Activated B cell treated with CpG ODN at 0.5 μM for 24 hours (primary cell): Measurements from ENCODE around the gene NOTUM. TPM values are rescaled to one million over a fixed set of nuclear protein-coding genes. Genes with fewer than 3 reads are reported as not detected.

Source experiments
- ATAC-seq: fragments of 200-7000 bp; cut with Tn5 transposase; one replicate; pipeline ENCODE4 v1.10.0; 2021; ENCODE audit warnings: low read depth, mild to moderate bottlenecking, moderate library complexity
- CTCF ChIA-PET: fragments of 350-600 bp; sonication (Branson Sonifier 250); formaldehyde crosslinking; loops from one replicate; lab custom pipeline; 2021; ENCODE audit warnings: antibody characterized with exemption; lab: Charles Lee
- POLR2A ChIA-PET: fragments of 350-600 bp; sonication (Branson Sonifier 250); formaldehyde crosslinking; loops from one replicate; lab custom pipeline; 2021; ENCODE audit warnings: antibody characterized with exemption; lab: Charles Lee
- DNase-seq: peaks from one replicate; pipeline ENCODE4 v3.0.0; 2022
- H3K27ac Mint-ChIP-seq: one replicate; pipeline ENCODE4 v1.8.0; 2020; ENCODE audit warnings: mixed read lengths
- H3K27me3 Mint-ChIP-seq: one replicate; pipeline ENCODE4 v1.8.0; 2021; ENCODE audit warnings: mixed read lengths
- H3K36me3 Mint-ChIP-seq: one replicate; pipeline ENCODE4 v1.8.0; 2021; ENCODE audit warnings: low read depth, mixed read lengths
- H3K4me1 Mint-ChIP-seq: one replicate; pipeline ENCODE4 v1.8.0; 2021; ENCODE audit warnings: mixed read lengths
- H3K4me3 Mint-ChIP-seq: one replicate; pipeline ENCODE4 v1.8.0; 2020; ENCODE audit warnings: mild to moderate bottlenecking, mixed read lengths
- H3K9me3 Mint-ChIP-seq: one replicate; pipeline ENCODE4 v1.8.0; 2020; ENCODE audit warnings: mixed read lengths
- intact Hi-C: fragments of 100-400 bp; cut with micrococcal nuclease; formaldehyde crosslinking; loops from one replicate; pipeline ENCODE4 v1.15.1; 2024
- total RNA-seq: library from RNA; stranded (reverse); gene quantifications from 2 replicates; pipeline ENCODE4 v1.2.3, GENCODE V29; 2022
- TF ChIP-seq, protein P1 (sequence below): fragments of 200-600 bp; IDR thresholded peaks from one replicate; pipeline ENCODE4 v1.8.0; 2022; ENCODE audit warnings: antibody characterized with exemption, mild to moderate bottlenecking

NOTUM gene
- total RNA-seq, 1 donor from 2014 or later = not detected

DNA sequence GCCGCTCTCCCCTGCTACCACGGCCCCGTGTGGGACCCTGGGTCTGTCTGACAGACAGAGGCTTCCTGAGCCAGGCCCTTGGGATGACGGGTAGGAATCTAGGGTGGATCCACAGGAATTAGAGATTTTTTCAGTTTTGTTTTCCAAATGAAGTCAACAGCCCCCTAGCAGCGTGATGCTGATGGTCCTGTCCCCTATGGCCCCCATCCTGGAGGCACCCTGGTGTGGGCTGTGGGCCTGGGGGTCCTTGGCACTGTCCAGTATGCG lies 46.2 kb upstream of the NOTUM start:
- no peaks in the 10 kb centered on the region for H3K4me1 Mint-ChIP-seq

DNA sequence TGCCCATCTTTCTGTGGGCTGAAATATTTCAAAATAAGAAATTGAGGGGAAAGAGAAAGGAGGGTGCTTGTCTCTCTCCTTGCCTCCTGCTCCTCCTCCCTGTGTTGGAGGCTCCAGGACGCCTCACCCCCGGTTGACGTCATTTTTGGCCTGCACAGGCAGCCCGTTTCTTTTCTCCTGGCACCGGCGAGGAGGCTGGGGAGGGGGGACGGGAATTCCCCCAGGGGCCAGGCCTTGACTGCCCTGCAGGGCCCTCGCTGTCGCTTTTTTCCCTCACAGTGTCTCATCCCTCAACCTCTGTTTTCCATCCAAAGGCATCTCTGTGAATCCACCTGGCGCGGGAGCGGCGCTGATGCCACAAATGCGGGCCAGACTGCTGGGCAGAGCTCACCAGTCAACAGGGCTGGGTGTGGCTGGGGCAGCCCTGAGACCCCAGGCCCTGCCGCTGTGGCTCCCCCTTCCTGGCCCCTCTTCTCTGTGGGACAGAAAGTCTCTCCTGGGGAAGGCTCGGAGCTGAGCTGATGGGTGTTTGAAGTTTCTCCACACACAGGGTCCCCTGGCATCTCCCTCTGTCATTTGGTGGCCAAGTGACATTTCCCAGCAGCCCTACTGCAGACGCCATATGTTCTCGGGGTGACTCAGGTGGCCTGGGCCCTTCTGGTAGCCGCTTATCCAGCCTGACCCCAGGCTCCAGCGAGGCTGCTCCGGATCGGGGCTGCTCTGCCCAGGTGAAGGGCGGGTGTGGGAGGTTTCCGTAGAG lies 45.7 kb upstream of the NOTUM start:
- POLR2A ChIA-PET = interaction anchor here (0.6 kb wide), 1 partner anchor 276 kb away, joined by 3 read pairs; no protein-coding TSS in a partner anchor
- DNase-seq = no peak
- H3K27ac Mint-ChIP-seq = no peak overlapping the region
- no peak for ATAC-seq
- H3K36me3 Mint-ChIP-seq = no peaks in the 10 kb centered on the region
- H3K4me1 Mint-ChIP-seq = no peaks in the 10 kb centered on the region
- no peaks in the 10 kb centered on the region for H3K9me3 Mint-ChIP-seq
- no peak overlapping the region for H3K4me3 Mint-ChIP-seq
- intact Hi-C loops = no loop called here
- TF ChIP-seq, protein P1, sequence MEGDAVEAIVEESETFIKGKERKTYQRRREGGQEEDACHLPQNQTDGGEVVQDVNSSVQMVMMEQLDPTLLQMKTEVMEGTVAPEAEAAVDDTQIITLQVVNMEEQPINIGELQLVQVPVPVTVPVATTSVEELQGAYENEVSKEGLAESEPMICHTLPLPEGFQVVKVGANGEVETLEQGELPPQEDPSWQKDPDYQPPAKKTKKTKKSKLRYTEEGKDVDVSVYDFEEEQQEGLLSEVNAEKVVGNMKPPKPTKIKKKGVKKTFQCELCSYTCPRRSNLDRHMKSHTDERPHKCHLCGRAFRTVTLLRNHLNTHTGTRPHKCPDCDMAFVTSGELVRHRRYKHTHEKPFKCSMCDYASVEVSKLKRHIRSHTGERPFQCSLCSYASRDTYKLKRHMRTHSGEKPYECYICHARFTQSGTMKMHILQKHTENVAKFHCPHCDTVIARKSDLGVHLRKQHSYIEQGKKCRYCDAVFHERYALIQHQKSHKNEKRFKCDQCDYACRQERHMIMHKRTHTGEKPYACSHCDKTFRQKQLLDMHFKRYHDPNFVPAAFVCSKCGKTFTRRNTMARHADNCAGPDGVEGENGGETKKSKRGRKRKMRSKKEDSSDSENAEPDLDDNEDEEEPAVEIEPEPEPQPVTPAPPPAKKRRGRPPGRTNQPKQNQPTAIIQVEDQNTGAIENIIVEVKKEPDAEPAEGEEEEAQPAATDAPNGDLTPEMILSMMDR = no peak
- no peaks in the 10 kb centered on the region for H3K27me3 Mint-ChIP-seq
- CTCF ChIA-PET = no interaction called here

More for the DNA sequence above, 46.2 kb upstream of the NOTUM start:
- Mint-ChIP-seq H3K9me3 (no peaks in the 10 kb centered on the region), H3K27me3 (no peaks in the 10 kb centered on the region), H3K27ac (no peak overlapping the region), H3K4me3 (no peak overlapping the region), H3K36me3 (no peaks in the 10 kb centered on the region)
- intact Hi-C loops = no loop called here
- ATAC-seq = no peak
- DNase-seq = no peak
- CTCF ChIA-PET = no interaction called here
- TF ChIP-seq, protein P1 = no peak
- POLR2A ChIA-PET = no interaction called here

DNA sequence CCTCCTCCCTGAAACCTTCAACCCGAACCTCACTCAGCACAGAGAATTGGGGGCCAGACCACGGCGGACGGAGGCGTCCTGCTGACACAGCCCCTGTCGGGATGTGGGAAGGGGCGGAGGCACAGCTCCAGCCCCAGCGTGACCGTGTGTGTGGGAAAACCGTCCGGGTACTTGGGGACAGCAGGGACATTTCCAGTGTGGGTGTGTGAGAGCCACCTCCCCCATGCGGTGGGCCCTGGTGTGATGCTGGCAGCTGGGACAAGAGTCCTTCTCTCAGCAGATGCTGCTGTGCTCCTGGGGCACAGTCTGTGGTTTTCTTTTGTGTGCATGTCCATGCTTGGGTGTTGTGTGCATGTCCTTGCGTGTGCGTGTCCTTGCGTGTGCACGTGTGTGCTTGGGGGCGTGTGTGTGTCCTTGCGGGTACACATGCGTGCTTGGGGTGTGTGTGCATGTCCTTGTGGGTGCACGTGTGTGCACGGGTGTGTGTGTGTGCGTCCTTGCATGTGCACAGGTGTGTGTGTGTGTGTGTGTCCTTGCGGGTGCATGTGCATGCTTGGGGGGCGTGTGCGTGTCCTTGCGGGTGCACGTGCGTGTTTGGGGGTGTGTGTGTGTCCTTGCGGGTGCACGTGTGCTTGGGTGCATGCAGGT lies 44.8 kb upstream of the NOTUM start:
- Mint-ChIP-seq H3K27ac (no peak overlapping the region), H3K4me3 (no peak overlapping the region), H3K36me3 (no peaks in the 10 kb centered on the region), H3K27me3 (no peaks in the 10 kb centered on the region), H3K9me3 (no peaks in the 10 kb centered on the region), H3K4me1 (no peaks in the 10 kb centered on the region)
- ATAC-seq = no peak
- intact Hi-C loops = no loop called here
- ChIA-PET CTCF (no interaction called here), POLR2A (no interaction called here)
- DNase-seq = no peak
- TF ChIP-seq, protein P1 = no peak

DNA sequence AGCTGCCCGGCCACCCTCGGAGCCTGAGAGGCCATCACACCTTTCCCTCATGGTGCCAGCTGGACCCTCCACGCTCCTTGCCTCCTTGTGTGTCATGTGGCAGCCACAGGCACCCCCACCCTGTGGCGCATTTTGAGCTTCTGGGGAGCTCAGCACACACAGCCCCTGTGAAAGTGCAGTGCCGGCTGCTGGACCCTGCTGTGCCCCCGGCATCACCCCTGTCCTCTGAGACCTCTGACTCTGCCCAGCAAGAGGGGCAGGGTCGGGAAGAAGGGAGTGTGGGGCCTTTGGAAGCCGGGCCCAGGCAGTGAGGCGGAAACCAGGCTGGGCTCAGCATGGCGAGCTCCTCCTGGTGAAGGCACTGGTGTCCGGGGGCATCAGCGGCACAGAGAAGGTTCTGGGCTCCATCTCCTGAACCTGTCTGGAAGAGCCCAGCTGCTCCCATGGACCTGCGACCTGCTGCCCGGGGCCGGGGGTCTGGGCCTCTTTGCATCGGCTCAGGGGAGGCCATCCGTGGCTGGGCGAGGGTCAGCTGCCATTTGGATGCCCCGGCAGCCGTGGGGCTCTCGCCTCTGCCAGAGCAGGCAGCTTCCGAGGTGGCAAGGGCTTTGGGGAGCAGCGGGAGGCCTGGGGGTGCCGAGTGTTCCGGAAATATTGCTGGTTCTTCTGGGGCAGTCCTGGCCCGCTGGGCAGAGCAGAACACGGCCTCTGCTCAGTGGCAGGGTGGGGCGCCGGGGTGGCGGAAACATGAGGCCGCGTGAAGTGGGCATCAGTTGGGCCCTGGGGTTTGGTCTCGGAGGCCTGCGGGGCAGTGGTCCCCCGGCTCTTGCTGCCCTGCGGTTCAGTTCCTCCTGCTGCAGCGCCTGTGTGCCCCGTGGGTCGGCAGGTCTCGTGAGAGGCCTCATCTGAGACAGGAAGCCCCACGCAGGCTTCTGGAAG lies 43.8 kb upstream of the NOTUM start:
- Mint-ChIP-seq H3K9me3 (no peaks in the 10 kb centered on the region), H3K4me3 (no peak overlapping the region), H3K36me3 (no peaks in the 10 kb centered on the region), H3K27me3 (no peaks in the 10 kb centered on the region), H3K27ac (no peak overlapping the region), H3K4me1 (no peaks in the 10 kb centered on the region)
- ChIA-PET POLR2A (no interaction called here), CTCF (no interaction called here)
- ATAC-seq (no peak), DNase-seq (no peak)
- intact Hi-C loops = no loop called here
- TF ChIP-seq, protein P1 = no peak
